ENCODE data around the gene DEAF1. TPM values are rescaled to one million over a fixed set of nuclear protein-coding genes. Genes with fewer than 3 reads are reported as not detected.

DEAF1 gene
- total RNA-seq, 1 experiment from 2014 or later, result 31.9 TPM

DNA sequence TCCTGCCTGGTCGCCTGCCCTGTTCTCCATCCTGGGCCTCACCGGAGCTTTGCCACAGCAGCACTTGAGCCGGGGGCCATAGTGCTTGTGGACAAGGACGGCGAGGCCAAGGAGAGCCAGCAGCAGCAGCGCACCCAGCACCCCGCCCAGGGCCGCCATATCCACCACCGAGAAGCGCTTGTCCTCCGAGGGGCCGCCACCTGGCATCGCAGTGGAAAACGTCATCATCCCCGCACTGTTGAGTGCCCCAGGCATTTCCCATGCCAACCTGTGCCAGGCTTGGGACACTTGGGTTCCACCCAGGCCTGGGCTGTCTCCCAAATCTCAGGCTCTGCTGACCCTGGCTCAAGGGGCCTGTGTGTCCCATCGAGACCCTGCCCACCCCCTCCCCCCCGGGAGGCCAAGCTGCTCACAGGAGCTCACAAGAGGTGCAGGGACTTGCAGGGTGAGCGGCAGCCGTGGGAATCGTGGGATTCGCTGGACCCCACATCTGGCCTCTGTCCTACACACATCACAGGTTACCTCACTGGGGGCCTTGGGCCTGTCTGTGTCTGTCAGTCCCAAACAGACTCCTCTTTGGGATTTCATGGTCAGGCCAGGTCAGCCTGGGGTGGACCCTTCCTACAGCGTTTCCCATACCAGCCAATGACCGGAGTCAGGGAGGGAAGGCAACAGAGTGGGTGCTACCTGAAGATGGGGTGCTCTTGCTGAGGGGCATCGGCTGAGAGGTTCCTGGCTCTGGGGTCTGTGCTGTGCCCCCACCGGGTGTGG, 76.9 kb downstream of the DEAF1 start:
- H3K27ac ChIP-seq (ENCODE audit: low read length), result no peak overlapping the region
- H3K4me2 ChIP-seq (ENCODE audit: low read length), result no peak overlapping the region
- H3K27me3 ChIP-seq (ENCODE audit: low read length), result no peaks in the 10 kb centered on the region
- TF ChIP-seq EZH2phosphoT487 (IDR thresholded peaks at IDR 0.05; ENCODE audit: borderline replicate concordance, low read length) (no peak), EZH2 (IDR thresholded peaks at IDR 0.05; ENCODE audit: low read length, unreplicated experiment) (no peak), CTCF (conservative IDR thresholded peaks at IDR 0.05; ENCODE audit: low read depth, low read length) (no peak)
- CTCF ChIA-PET, result no interaction called here
- ATAC-seq (no peak), DNase-seq (no peak)
- H3K9me3 ChIP-seq (ENCODE audit: low read length), result no peaks in the 10 kb centered on the region
- H3K9me2 ChIP-seq (replicated peaks; ENCODE audit: low read length), result no peaks in the 10 kb centered on the region
- H4K20me1 ChIP-seq (ENCODE audit: low read length), result peaks cover 6% of the 10 kb centered on the region
- H3K4me3 ChIP-seq (ENCODE audit: low read length), result no peak overlapping the region
- H2AFZ ChIP-seq (ENCODE audit: low read length), result no peak overlapping the region
- POLR2A ChIA-PET (ENCODE audit: unreplicated experiment), result no interaction called here
- BruUV-seq (replicated peaks), result no TSS peak
- peaks cover 3% of the 10 kb centered on the region; the same call in 1 of the 2 replicates for H3K36me3 ChIP-seq (ENCODE audit: low read depth, low read length)
- peaks cover 25% of the 10 kb centered on the region for H3K4me1 ChIP-seq (ENCODE audit: insufficient read depth, low read length)
- no peak overlapping the region for H3K9ac ChIP-seq (ENCODE audit: low read length)
- H3K79me2 ChIP-seq (ENCODE audit: low read length), result peaks cover 8% of the 10 kb centered on the region; the same call in 1 of the 2 replicates
- H3F3A ChIP-seq (ENCODE audit: low read length, unreplicated experiment), result no peaks in the 10 kb centered on the region
- intact Hi-C loops (cut with micrococcal nuclease), result loop anchor here (10.0 kb wide), 1 partner anchor 53 kb away; the partner anchor contains the start of genes LMNTD2 and RASSF7

- BruUV-seq (replicated peaks), result no TSS peak
- no peak overlapping the region for H3K4me3 ChIP-seq (ENCODE audit: low read length)
- H3K9me2 ChIP-seq (replicated peaks; ENCODE audit: low read length), result no peaks in the 10 kb centered on the region
- no peak for DNase-seq
- peaks cover 28% of the 10 kb centered on the region for H3K4me1 ChIP-seq (ENCODE audit: insufficient read depth, low read length)
- H3K27me3 ChIP-seq (ENCODE audit: low read length), result no peaks in the 10 kb centered on the region
- H2AFZ ChIP-seq (ENCODE audit: low read length), result no peak overlapping the region
- no peak overlapping the region for H3K4me2 ChIP-seq (ENCODE audit: low read length)
- POLR2A ChIA-PET (ENCODE audit: unreplicated experiment), result no interaction called here
- no peaks in the 10 kb centered on the region for H3K9me3 ChIP-seq (ENCODE audit: low read length)
- H3K27ac ChIP-seq (ENCODE audit: low read length), result no peak overlapping the region
- intact Hi-C loops (cut with micrococcal nuclease), result loop anchor here (10.0 kb wide), 1 partner anchor 53 kb away; the partner anchor contains the start of genes LMNTD2 and RASSF7
- peaks cover 14% of the 10 kb centered on the region for H4K20me1 ChIP-seq (ENCODE audit: low read length)
- CTCF ChIA-PET, result no interaction called here
- TF ChIP-seq EZH2phosphoT487 (IDR thresholded peaks at IDR 0.05; ENCODE audit: borderline replicate concordance, low read length) (no peak), EZH2 (IDR thresholded peaks at IDR 0.05; ENCODE audit: low read length, unreplicated experiment) (no peak), CTCF (conservative IDR thresholded peaks at IDR 0.05; ENCODE audit: low read depth, low read length) (no peak)
- peaks cover 6% of the 10 kb centered on the region for H3F3A ChIP-seq (ENCODE audit: low read length, unreplicated experiment)
- no peak overlapping the region for H3K9ac ChIP-seq (ENCODE audit: low read length)
- peaks cover 9% of the 10 kb centered on the region; the same call in 1 of the 2 replicates for H3K36me3 ChIP-seq (ENCODE audit: low read depth, low read length)
- peaks cover 8% of the 10 kb centered on the region; the same call in 1 of the 2 replicates for H3K79me2 ChIP-seq (ENCODE audit: low read length)
- ATAC-seq, result no peak
These were observed 77.7 kb downstream of the DEAF1 start for GRCh38 chr11:617199-617911.

Data from PC-3 (cell line).